AG09309 (cell line): ENCODE results near the gene GLS.
A peak's percentile ranks its signal among the peaks of the same experiment; 100 is the strongest.
"Not testable (repeated sequence)": the region's sequence is repeated elsewhere in the genome, so short reads cannot be mapped to it uniquely, and the experiment has no call there.

Experiments used
- DNase-seq: peaks from one replicate; pipeline ENCODE4 v3.0.0-alpha.2; 2010; ENCODE audit warnings: low read depth
- H3K4me3 ChIP-seq: 2 replicates; pipeline ENCODE4 v1.5.1; 2011; ENCODE audit warnings: mild to moderate bottlenecking, low read depth, low read length, moderate library complexity; ENCODE audit not compliant: control insufficient read depth
- TF ChIP-seq, protein P1 (sequence below): IDR thresholded peaks from 2 replicates; pipeline ENCODE4 v1.5.1; 2011; ENCODE audit warnings: mild to moderate bottlenecking, low read depth, low read length, inconsistent platforms; ENCODE audit not compliant: insufficient read depth, control insufficient read depth; ENCODE audit errors: missing control alignments

Gene GLS

DNA sequence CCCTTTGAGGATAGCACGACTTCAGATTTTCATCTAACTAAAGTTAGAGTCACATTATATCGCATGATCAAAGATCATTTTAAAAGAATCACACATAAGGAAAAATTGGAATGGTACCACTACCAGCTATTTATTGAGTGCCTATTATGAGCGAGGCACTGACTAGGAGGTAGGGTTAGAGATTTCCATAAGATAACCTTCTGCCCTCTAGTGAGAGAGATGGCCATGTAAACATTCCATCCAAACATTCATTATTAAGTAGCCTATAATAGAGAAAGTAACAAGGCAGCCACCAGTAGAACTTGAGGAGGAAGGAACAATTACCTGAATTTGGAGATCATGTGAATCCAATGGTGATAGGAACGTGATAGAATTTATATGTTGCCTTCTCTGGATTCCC, 25.4 kb upstream of the GLS start:
- no peak overlapping the region for H3K4me3 ChIP-seq
- TF ChIP-seq, protein P1, sequence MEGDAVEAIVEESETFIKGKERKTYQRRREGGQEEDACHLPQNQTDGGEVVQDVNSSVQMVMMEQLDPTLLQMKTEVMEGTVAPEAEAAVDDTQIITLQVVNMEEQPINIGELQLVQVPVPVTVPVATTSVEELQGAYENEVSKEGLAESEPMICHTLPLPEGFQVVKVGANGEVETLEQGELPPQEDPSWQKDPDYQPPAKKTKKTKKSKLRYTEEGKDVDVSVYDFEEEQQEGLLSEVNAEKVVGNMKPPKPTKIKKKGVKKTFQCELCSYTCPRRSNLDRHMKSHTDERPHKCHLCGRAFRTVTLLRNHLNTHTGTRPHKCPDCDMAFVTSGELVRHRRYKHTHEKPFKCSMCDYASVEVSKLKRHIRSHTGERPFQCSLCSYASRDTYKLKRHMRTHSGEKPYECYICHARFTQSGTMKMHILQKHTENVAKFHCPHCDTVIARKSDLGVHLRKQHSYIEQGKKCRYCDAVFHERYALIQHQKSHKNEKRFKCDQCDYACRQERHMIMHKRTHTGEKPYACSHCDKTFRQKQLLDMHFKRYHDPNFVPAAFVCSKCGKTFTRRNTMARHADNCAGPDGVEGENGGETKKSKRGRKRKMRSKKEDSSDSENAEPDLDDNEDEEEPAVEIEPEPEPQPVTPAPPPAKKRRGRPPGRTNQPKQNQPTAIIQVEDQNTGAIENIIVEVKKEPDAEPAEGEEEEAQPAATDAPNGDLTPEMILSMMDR, result no peak
- DNase-seq, result no peak

DNA sequence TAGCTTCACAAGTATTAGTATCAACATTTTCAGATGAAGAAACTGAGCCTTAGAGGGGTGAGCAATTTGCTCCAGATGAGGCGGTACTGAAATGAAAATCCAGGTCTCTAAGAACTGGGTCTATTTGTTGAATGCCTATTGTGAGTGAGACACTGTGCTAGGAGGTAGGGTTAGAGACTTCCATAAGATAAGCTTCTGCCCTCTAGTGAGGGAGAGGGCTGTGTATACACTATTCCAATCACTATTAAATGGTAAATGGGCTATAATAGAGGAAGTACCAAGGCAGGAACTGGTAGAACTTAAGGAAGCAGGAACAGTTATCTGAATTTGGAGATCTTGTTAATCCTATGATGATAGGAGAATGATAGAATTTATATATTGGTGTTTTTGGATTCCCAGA, 23.6 kb upstream of the GLS start:
- TF ChIP-seq, protein P1, result no peak
- DNase-seq, result no peak
- H3K4me3 ChIP-seq, result no peak overlapping the region

- H3K4me3 ChIP-seq, result no peak overlapping the region
- TF ChIP-seq, protein P1, result no peak
- DNase-seq, result no peak
Observed at GRCh38 chr2:190858817-190859216, 21.8 kb upstream of the GLS start.

DNA sequence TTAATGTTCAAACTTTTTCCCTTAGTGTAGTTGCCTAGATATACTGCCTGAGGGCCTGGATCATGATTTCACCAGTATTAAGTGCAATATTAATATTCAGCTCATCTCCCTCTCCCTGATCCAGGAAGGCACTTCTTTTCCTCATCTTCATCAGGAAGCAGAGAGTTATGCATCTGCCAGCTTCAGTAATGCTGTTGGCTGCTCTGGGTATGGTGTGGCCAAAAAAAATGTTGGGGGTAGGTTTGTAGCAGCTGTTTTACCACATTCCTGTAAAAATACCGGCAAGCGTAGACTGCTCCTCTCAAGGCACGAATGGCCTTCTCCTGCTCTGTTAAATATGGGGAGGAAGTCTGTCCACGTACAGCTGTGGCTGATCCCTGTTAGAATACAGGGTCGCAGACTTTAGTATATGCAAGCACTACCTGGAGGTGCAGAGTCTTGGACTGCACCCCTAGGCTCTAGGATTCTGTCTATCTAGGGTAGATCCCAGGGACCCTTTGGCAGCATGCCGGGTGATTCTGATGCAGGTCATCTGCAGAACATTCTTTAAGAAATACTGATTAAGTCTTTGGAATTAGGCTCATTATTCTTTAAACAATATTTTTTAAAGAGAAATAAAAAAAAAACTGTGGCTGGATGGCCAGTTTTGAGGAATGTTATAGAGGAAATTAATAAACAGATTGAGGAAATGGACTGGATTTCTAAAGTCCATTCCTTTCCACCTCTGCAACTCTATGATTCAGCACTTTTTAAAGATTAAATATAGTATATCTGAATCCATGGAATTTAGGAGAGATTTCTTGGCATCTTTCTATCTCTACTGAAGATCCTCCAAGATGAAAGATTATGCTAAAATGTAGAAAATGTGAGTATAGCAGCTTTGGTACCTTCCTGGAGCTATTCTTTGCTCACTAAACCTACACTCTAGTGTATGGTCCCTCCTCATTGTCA, 21.0 kb upstream of the GLS start:
- no peak for DNase-seq
- TF ChIP-seq, protein P1, result no peak

DNA sequence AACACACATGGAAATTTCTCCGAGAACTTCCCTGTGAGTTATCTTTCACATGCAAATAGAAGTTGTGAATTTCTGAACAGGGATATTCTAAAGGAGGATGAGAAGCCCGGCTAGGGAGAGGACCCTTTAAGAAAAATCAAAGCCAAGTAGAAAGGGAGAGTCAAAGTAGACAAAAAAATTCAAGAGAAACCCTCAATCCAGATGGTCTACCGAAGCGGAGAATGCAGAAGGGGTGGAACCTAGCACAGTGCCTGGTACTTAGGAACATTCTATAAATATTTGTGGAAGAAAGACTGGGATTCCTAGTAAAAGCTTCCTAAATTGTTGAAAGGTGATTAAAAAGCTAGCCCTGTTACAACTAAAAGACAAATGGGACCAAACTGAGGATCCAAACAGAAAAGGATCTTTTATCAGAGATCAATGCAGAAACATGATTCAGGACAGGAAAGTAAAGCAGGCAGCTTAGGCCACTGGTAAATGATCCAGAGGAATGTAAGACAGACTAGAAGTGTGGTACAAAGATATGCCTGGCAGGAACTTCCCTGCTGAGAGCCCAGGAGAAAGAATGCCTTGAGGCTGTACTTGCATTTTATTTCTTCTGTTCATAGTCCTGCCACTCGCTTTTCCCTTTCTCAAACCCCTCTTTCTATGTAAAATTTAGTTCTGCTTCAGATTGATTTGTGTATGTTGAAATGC, 19.5 kb upstream of the GLS start:
- TF ChIP-seq, protein P1, result no peak
- H3K4me3 ChIP-seq, result no peak overlapping the region
- peak; percentile 70 for DNase-seq

More for the DNA sequence above, 21.0 kb upstream of the GLS start:
- H3K4me3 ChIP-seq, result peak overlapping the region; percentile 9; the same call in 1 of the 2 replicates

DNA sequence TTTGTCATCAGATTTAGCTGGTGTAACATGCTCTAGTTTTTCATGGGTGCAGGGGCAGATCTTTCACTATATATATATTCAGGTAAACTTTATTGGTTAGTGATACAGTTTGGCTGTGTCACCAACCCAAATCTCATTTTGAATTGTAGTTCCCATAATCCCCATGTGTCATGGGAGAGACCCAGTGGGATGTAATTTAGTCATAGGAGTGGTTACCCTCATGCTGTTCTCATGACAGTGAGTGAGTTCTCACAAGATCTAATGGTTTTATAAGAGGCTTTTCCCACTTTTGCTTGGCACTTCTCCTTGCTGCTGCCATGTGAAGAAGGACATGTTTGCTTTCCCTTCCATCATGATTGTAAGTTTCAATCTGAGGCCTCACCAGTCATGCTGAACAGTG, 18.5 kb upstream of the GLS start:
- not testable (repeated sequence) for DNase-seq

GRCh38 chr2:190862571-190862991, 18.0 kb upstream of the GLS start:
- TF ChIP-seq, protein P1, result no peak
- no peak overlapping the region for H3K4me3 ChIP-seq
- peak; percentile 75 for DNase-seq

More for the DNA sequence above, 18.5 kb upstream of the GLS start:
- not testable (repeated sequence) for H3K4me3 ChIP-seq
